ENCODE results near the gene TTC7B. TPM values are rescaled to one million over a fixed set of nuclear protein-coding genes. Genes with fewer than 3 reads are reported as not detected.
A peak's percentile ranks its signal among the peaks of the same experiment; 100 is the strongest.

Gene TTC7B
- total RNA-seq, 1 donor from 2014 or later = 40.3 TPM

DNA sequence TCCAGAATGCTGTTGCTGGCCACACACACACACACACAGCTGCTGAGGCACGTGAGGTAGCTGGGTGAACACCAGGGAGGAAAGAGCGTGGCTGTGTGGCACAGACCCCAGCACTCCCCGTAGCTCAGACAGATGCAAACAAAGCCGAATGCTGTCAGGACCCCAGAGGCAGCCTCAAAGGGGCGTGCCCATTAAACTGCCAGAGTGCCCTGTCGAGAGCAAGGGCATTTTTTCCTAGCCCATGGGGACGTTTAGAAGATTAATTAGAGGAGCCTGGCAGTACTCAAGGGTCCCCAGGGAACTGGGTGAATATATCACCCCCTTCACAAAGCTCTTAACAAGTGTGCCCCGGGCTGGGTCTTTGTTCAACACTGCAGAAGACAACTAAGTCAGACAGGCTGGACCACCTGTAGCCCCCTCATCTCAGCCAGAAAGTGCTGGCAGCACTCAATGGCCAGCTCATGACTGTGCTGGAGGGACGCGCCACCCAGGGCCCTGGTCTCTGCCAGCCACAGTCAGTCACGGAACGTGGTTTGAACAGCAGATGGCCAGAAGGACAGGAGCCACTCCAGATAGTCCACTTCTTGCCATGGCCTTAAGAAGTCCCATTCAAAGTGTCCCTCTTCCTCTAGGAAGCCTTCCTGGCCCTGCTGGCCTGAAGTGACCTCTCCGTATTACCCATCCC lies 37.5 kb downstream of the TTC7B start:
- no peak overlapping the region for H3K4me3 Mint-ChIP-seq (ENCODE audit: unreplicated experiment)
- no peaks in the 10 kb centered on the region for H3K4me1 Mint-ChIP-seq (ENCODE audit: low read depth)
- no peak overlapping the region for H3K27ac Mint-ChIP-seq (ENCODE audit: unreplicated experiment)
- no peaks in the 10 kb centered on the region for H3K9me3 Mint-ChIP-seq (ENCODE audit: low read depth)
- H3K36me3 Mint-ChIP-seq (ENCODE audit: low read depth) = peaks cover 10% of the 10 kb centered on the region
- H3K27me3 Mint-ChIP-seq (ENCODE audit: low read depth) = no peaks in the 10 kb centered on the region
- peak; percentile 57 for DNase-seq (ENCODE audit: low spot score)
- TF ChIP-seq, protein P1, sequence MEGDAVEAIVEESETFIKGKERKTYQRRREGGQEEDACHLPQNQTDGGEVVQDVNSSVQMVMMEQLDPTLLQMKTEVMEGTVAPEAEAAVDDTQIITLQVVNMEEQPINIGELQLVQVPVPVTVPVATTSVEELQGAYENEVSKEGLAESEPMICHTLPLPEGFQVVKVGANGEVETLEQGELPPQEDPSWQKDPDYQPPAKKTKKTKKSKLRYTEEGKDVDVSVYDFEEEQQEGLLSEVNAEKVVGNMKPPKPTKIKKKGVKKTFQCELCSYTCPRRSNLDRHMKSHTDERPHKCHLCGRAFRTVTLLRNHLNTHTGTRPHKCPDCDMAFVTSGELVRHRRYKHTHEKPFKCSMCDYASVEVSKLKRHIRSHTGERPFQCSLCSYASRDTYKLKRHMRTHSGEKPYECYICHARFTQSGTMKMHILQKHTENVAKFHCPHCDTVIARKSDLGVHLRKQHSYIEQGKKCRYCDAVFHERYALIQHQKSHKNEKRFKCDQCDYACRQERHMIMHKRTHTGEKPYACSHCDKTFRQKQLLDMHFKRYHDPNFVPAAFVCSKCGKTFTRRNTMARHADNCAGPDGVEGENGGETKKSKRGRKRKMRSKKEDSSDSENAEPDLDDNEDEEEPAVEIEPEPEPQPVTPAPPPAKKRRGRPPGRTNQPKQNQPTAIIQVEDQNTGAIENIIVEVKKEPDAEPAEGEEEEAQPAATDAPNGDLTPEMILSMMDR (IDR thresholded peaks at IDR 0.05) = no peak

DNA sequence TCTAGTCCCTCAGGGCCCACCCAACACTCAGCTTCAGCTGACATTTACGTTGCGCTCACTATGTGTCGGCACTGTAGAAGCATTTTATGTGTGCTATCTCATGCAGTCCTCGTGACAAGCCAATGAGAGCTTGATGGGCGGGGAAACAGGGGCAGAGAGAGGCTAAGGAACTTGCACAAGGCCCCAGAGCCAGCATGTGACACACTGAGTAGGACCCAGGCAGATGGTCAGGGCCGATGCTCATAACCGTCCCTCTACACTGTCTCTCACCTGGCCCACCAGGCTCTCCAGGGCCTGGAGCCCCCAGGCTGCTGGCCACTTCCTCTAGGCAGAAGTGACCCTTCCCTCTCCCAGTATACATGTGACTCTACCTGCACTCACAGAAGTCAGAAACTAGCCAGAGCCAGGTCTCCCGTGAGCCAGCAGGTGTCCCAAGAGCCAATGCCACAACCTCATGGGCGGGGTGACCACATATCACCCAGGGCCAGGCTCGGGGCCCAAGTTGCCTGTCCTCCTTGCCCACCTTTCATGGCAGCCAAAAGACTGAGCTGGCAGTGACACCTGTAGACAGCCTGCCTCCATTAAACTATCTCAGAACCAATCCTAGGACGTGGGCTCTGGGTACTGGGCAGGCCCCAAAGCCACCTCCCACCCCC lies 38.3 kb downstream of the TTC7B start:
- no peaks in the 10 kb centered on the region for H3K9me3 Mint-ChIP-seq (ENCODE audit: low read depth)
- H3K36me3 Mint-ChIP-seq (ENCODE audit: low read depth) = peaks cover 10% of the 10 kb centered on the region
- peak; percentile 77 for DNase-seq (ENCODE audit: low spot score)
- H3K27me3 Mint-ChIP-seq (ENCODE audit: low read depth) = no peaks in the 10 kb centered on the region
- TF ChIP-seq, protein P1 (IDR thresholded peaks at IDR 0.05) = no peak
- no peak overlapping the region for H3K4me3 Mint-ChIP-seq (ENCODE audit: unreplicated experiment)
- H3K27ac Mint-ChIP-seq (ENCODE audit: unreplicated experiment) = no peak overlapping the region
- H3K4me1 Mint-ChIP-seq (ENCODE audit: low read depth) = no peaks in the 10 kb centered on the region

DNA sequence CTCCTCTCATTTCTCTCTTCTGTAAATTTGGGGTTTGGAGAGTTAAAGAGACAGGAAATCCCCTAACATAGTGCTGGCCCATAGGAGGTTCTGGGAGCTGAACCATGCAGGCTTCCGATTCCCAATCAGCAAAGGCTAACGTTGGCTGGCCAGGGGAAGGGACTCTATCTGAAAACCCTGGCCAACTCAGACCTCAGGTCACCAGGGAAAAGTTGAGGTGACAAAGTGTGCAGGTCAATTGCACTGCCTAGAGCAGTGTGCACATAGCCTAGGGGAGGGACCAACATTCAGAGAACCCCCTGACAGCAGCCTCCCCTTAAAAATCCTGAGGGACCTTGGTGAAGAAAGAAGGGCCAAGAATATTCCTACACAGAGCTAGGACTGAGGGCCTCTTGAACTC lies 38.9 kb downstream of the TTC7B start:
- Mint-ChIP-seq H3K4me1 (ENCODE audit: low read depth) (no peaks in the 10 kb centered on the region), H3K9me3 (ENCODE audit: low read depth) (no peaks in the 10 kb centered on the region), H3K27ac (ENCODE audit: unreplicated experiment) (no peak overlapping the region), H3K4me3 (ENCODE audit: unreplicated experiment) (no peak overlapping the region), H3K27me3 (ENCODE audit: low read depth) (no peaks in the 10 kb centered on the region), H3K36me3 (ENCODE audit: low read depth) (peaks cover 10% of the 10 kb centered on the region)
- TF ChIP-seq, protein P1 (IDR thresholded peaks at IDR 0.05) = no peak
- DNase-seq (ENCODE audit: low spot score) = no peak

DNA sequence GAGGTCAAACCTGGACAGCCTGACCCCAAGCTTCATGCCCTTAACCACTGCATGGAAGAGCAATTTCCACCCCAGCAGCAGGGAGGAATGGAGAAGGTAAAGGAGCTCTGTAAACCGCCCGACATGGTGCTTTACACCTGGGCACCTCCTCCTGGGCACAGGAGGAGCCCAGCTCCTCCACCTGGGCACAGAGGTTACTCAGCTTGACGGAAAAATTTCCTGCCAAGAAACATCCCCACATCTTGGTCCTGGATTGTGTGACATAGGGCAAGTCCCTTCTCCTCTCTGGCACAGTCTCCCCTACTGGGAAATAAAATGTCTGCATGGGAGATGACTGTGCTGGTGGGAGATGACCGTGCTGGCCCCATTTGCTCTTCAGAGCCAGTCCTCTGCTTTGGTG lies 40.8 kb downstream of the TTC7B start:
- Mint-ChIP-seq H3K4me1 (ENCODE audit: low read depth) (no peaks in the 10 kb centered on the region), H3K36me3 (ENCODE audit: low read depth) (peaks cover 9% of the 10 kb centered on the region), H3K27ac (ENCODE audit: unreplicated experiment) (no peak overlapping the region), H3K9me3 (ENCODE audit: low read depth) (no peaks in the 10 kb centered on the region), H3K27me3 (ENCODE audit: low read depth) (no peaks in the 10 kb centered on the region), H3K4me3 (ENCODE audit: unreplicated experiment) (no peak overlapping the region)
- no peak for DNase-seq (ENCODE audit: low spot score)
- TF ChIP-seq, protein P1 (IDR thresholded peaks at IDR 0.05) = no peak

DNA sequence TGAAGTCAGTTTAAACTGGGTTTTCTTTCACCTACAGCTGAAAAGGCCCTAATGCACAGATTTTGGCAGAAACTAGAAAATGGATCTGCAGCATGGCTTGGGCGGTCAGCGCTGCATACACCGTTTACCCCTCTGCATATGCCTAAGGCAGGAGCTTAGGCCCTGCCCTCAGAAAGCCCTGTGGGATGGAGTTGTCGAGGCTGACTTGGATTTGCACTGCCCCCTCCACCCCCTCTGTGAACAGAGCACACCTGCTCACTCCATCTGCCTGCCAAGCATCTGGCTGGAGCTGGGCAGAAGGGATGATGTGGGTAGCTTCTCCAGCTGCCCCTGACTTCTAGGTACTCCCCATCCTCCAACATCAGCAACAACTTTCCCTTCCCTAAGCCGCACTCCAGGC lies 41.9 kb downstream of the TTC7B start:
- Mint-ChIP-seq H3K27me3 (ENCODE audit: low read depth) (no peaks in the 10 kb centered on the region), H3K4me1 (ENCODE audit: low read depth) (no peaks in the 10 kb centered on the region), H3K9me3 (ENCODE audit: low read depth) (peaks cover 4% of the 10 kb centered on the region), H3K27ac (ENCODE audit: unreplicated experiment) (no peak overlapping the region), H3K4me3 (ENCODE audit: unreplicated experiment) (no peak overlapping the region), H3K36me3 (ENCODE audit: low read depth) (peaks cover 11% of the 10 kb centered on the region)
- DNase-seq (ENCODE audit: low spot score) = peak; percentile 42
- TF ChIP-seq, protein P1 (IDR thresholded peaks at IDR 0.05) = no peak
